HCT116 (cell line): Measurements from ENCODE around the gene NPFFR1. TPM values are rescaled to one million over a fixed set of nuclear protein-coding genes. Genes with fewer than 3 reads are reported as not detected.

Experiments used
- ATAC-seq: fragments of 200-7000 bp; cut with Tn5 transposase; 2 replicates; pipeline ENCODE4 v1.9.1; 2020; ENCODE audit warnings: mild to moderate bottlenecking, moderate library complexity
- BruUV-seq: library from RNA; stranded (reverse); fragments of 400-500 nt; replicated peaks from 2 replicates; lab custom pipeline; 2021; lab: Mats Ljungman, UMichigan
- CTCF ChIA-PET: fragments of 300-600 bp; sonication (Branson Sonifier 250); formaldehyde crosslinking; loops from one replicate; lab custom pipeline; 2021; ENCODE audit warnings: antibody characterized with exemption; lab: Charles Lee
- POLR2A ChIA-PET: fragments of 300-600, 350-600 bp; sonication (Branson Sonifier 250); formaldehyde crosslinking; loops from one replicate; lab custom pipeline; 2021; ENCODE audit warnings: antibody characterized with exemption; lab: Charles Lee
- RAD21 ChIA-PET, 2 experiments: fragments of 300-600 bp; sonication (Branson Sonifier 250); formaldehyde crosslinking; loops; one replicate each; lab custom pipeline; 2023; ENCODE audit warnings: low total read pairs in 2 of 2; ENCODE audit not compliant: uncharacterized antibody in 2 of 2, unreplicated experiment in 2 of 2, low non-redundant PET in 1 of 2; lab: Charles Lee
- DNase-seq: peaks from one replicate; pipeline ENCODE4 v3.0.0-alpha.2; 2010; ENCODE audit warnings: low read depth, low spot score
- H2AFZ ChIP-seq: fragments of 200-600 bp; shearing (Covaris generic), sonication (generic); 2 replicates; pipeline ENCODE4 v1.6.1; 2017; ENCODE audit warnings: low read depth, mixed run types, mixed read lengths, antibody characterized with exemption, low read length; ENCODE audit not compliant: poor library complexity, severe bottlenecking
- H3K27ac ChIP-seq: 2 replicates; pipeline ENCODE4 v1.5.1; 2012; ENCODE audit warnings: low read depth, low read length
- H3K27me3 ChIP-seq: fragments of 200-600 bp; sonication (generic); 2 replicates; pipeline ENCODE4 v1.6.1; 2016; ENCODE audit warnings: mixed run types, low read length, mixed read lengths; ENCODE audit not compliant: insufficient read depth
- H3K36me3 ChIP-seq, 2 experiments: fragments of 200-500 bp in 1 of 2; fragments of 200-600 bp in 1 of 2; sonication (Bioruptor generic) in 1 of 2; sonication (generic) in 1 of 2; 2 replicates each; pipeline versions ENCODE4 v1.5.1 to v1.6.1; 2014 to 2016; ENCODE audit warnings: low read length in 2 of 2, inconsistent platforms in 1 of 2, mixed read lengths in 1 of 2, mixed run types in 1 of 2; ENCODE audit not compliant: insufficient read depth in 2 of 2, control insufficient read depth in 1 of 2
- H3K4me1 ChIP-seq, 2 experiments: fragments of 200-600 bp in 1 of 2; sonication (generic) in 1 of 2; 2 replicates each; pipeline versions ENCODE4 v1.5.1 to v1.6.1; 2012 to 2017; ENCODE audit warnings: low read length in 2 of 2, inconsistent platforms in 1 of 2, mild to moderate bottlenecking in 1 of 2, mixed read lengths in 1 of 2, mixed run types in 1 of 2, moderate library complexity in 1 of 2; ENCODE audit not compliant: insufficient read depth in 2 of 2, control insufficient read depth in 1 of 2
- H3K4me2 ChIP-seq: fragments of 200-600 bp; sonication (generic); 2 replicates; pipeline ENCODE4 v1.6.1; 2017; ENCODE audit warnings: mixed run types, low read length, mixed read lengths
- H3K4me3 ChIP-seq, 2 experiments: fragments of 200-600 bp in 1 of 2; sonication (generic) in 1 of 2; replicated peaks in 1 of 2; 2 replicates each; pipeline ENCODE4 v1.5.1; 2011 to 2016; ENCODE audit warnings: low read length in 2 of 2, control low read depth in 1 of 2, low read depth in 1 of 2, mild to moderate bottlenecking in 1 of 2, mixed read lengths in 1 of 2, mixed run types in 1 of 2
- H3K79me2 ChIP-seq: fragments of 200-600 bp; sonication (generic); 2 replicates; pipeline ENCODE4 v1.6.1; 2017; ENCODE audit warnings: mild to moderate bottlenecking, mixed run types, low read length, moderate library complexity, mixed read lengths; ENCODE audit not compliant: insufficient read depth
- H3K9ac ChIP-seq: fragments of 200-600 bp; sonication (generic); 2 replicates; pipeline ENCODE4 v1.6.1; 2016; ENCODE audit warnings: low read length, mixed read lengths
- H3K9me2 ChIP-seq: fragments of 200-600 bp; sonication (generic), shearing (Covaris generic); 2 replicates; pipeline ENCODE4 v1.6.1; 2017; ENCODE audit warnings: mixed run types, mild to moderate bottlenecking, moderate library complexity; ENCODE audit not compliant: insufficient read depth
- H3K9me3 ChIP-seq, 2 experiments: fragments of 200-500 bp in 1 of 2; fragments of 200-600 bp in 1 of 2; sonication (Bioruptor generic) in 1 of 2; sonication (generic) in 1 of 2; 2 replicates each; pipeline ENCODE4 v1.6.1; 2014 to 2017; ENCODE audit warnings: low read length in 2 of 2, mixed read lengths in 2 of 2, inconsistent platforms in 1 of 2, low read depth in 1 of 2, mild to moderate bottlenecking in 1 of 2, mixed run types in 1 of 2, moderate library complexity in 1 of 2; ENCODE audit not compliant: control insufficient read depth in 1 of 2, insufficient read depth in 1 of 2
- H4K20me1 ChIP-seq: fragments of 200-600 bp; sonication (generic), shearing (Covaris generic); 2 replicates; pipeline ENCODE4 v1.6.1; 2017; ENCODE audit warnings: mixed run types, mild to moderate bottlenecking, moderate library complexity; ENCODE audit not compliant: insufficient read depth
- CBX3 ChIP-seq: IDR thresholded peaks from 2 replicates; pipeline ENCODE4 v1.6.1; 2012; ENCODE audit warnings: low read depth
- CEBPB ChIP-seq: IDR thresholded peaks from 2 replicates; pipeline ENCODE4 v1.6.1; 2012; ENCODE audit warnings: low read depth
- ELF1 ChIP-seq: IDR thresholded peaks from 2 replicates; pipeline ENCODE4 v1.6.1; 2012; ENCODE audit warnings: low read depth, borderline replicate concordance
- EZH2 ChIP-seq: fragments of 200-600 bp; sonication (generic); IDR thresholded peaks from 2 replicates; pipeline ENCODE4 v1.6.1; 2017; ENCODE audit warnings: antibody characterized with exemption, mixed run types
- EZH2phosphoT487 ChIP-seq: fragments of 200-600 bp; IDR thresholded peaks from 2 replicates; pipeline ENCODE4 v1.6.1; 2018; ENCODE audit warnings: antibody characterized with exemption, borderline replicate concordance
- FOSL1 ChIP-seq: IDR thresholded peaks from 2 replicates; pipeline ENCODE4 v1.6.1; 2012; ENCODE audit warnings: low read depth
- SRF ChIP-seq: IDR thresholded peaks from 2 replicates; pipeline ENCODE4 v1.6.1; 2012; ENCODE audit warnings: low read depth
- YY1 ChIP-seq: IDR thresholded peaks from 2 replicates; pipeline ENCODE4 v1.6.1; 2011; ENCODE audit warnings: low read length, low read depth, moderate library complexity, mild to moderate bottlenecking; ENCODE audit not compliant: insufficient replicate concordance; ENCODE audit errors: extremely low read depth
- ZFX ChIP-seq: fragments of 450-650 bp; IDR thresholded peaks from 2 replicates; pipeline ENCODE4 v1.6.1; 2017
- intact Hi-C: fragments of 100-400 bp; cut with micrococcal nuclease; formaldehyde crosslinking; loops from 2 replicates; pipeline ENCODE4 v1.10.0; 2022
- total RNA-seq: library from RNA; stranded (reverse); gene quantifications from one replicate; pipeline ENCODE4 v1.2.1, GENCODE V29; 2021; ENCODE audit not compliant: unreplicated experiment

NPFFR1 gene
- total RNA-seq, 1 experiment from 2014 or later, result 0.02 TPM

DNA sequence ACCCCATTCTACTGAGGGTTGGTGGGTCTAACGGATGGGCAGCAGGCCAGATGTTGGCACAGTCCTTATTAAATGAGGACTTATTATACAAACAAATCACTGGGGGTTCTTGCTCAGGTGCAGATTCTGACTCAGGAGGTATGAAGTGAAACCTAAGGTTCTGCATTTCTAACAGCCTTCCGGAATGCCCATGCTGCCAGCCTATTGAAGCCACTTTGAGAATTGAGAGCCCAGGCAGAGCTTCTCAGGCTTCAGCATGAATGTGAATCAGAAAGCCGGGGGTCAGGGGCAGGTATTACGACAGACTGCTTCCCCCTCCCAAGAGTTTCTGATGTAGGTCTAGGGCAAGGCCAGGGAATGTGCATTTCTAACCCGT, 34.1 kb upstream of the NPFFR1 start:
- Histone ChIP-seq H3K4me2 (no peak overlapping the region), H3K27me3 (no peaks in the 10 kb centered on the region), H3K9me2 (no peaks in the 10 kb centered on the region), H4K20me1 (no peaks in the 10 kb centered on the region), H3K9me3 (no peaks in the 10 kb centered on the region), H3K4me1 (no peaks in the 10 kb centered on the region), H3K36me3 (0 out of 4 replicates have a peak, but pooled peaks cover 0 to 3% of the 10 kb centered on the region in 2 experiments), H2AFZ (no peak overlapping the region), H3K79me2 (no peaks in the 10 kb centered on the region), H3K4me3 (no peak overlapping the region), H3K27ac (no peak overlapping the region), H3K9ac (no peak overlapping the region)
- intact Hi-C loops, result no loop called here
- no peak for TF ChIP-seq FOSL1
- TF ChIP-seq CBX3, result no peak
- no peak for TF ChIP-seq CEBPB
- TF ChIP-seq YY1, result no peak
- no peak for TF ChIP-seq EZH2phosphoT487
- no TSS peak for BruUV-seq
- DNase-seq (no peak), ATAC-seq (no peak)
- ChIA-PET POLR2A (no interaction called here), CTCF (no interaction called here), RAD21 (no interaction called here)

DNA sequence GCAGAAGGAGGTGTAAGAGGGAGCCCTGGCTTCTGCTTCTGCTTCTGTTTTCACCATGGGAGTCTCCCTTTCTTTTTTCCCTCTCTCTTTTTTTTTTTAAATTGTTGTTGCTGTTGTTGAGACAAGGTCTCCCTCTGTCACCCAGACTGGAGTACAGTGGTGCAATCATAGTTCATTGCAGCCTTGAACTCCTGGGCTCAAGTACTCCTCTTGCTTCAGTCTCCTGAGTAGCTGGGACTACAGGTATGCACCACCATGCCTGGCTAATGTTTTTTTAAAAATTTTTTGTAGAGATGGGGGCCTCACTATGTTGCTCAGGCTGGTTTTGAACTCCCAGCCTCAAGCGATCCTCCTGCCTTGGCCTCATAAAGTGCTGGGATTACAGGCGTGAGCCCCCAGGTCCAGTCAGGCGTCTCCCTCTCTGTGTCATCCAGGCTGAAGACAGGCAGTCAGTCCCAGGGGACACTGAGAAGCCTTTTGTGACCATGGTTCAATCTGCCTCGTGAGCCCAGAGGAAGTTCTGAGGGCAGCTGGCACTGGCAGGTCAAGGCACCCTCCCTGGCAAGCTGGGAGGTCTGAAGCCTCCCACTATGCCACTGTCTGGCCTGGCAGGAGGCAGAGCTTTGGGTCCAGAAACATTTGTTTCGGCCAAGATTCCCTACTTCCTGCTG, 33.6 kb upstream of the NPFFR1 start:
- no peak for ATAC-seq
- RAD21 ChIA-PET, result no interaction called here

More for the DNA sequence above, 33.6 kb upstream of the NPFFR1 start:
- Histone ChIP-seq H2AFZ (no peak overlapping the region), H3K36me3 (no peaks in the 10 kb centered on the region), H3K9me3 (no peaks in the 10 kb centered on the region), H4K20me1 (no peaks in the 10 kb centered on the region), H3K4me3 (no peak overlapping the region), H3K9me2 (no peaks in the 10 kb centered on the region), H3K4me2 (no peak overlapping the region), H3K4me1 (no peaks in the 10 kb centered on the region), H3K79me2 (no peaks in the 10 kb centered on the region), H3K27ac (no peak overlapping the region), H3K27me3 (no peaks in the 10 kb centered on the region), H3K9ac (no peak overlapping the region)
- DNase-seq, result no peak
- no TSS peak for BruUV-seq
- TF ChIP-seq EZH2 (no peak), SRF (no peak), ELF1 (no peak), ZFX (no peak), FOSL1 (no peak), EZH2phosphoT487 (no peak)
- ChIA-PET CTCF (no interaction called here), POLR2A (no interaction called here)
- intact Hi-C loops, result no loop called here
